HG03354 (cell line): ENCODE data around the gene SRSF3.
"Not testable (repeated sequence)": the region's sequence is repeated elsewhere in the genome, so short reads cannot be mapped to it uniquely, and the experiment has no call there.

Experiments
- ATAC-seq: cut with Tn5 transposase; IDR thresholded peaks from one replicate; pipeline ENCODE4 v1.9.1; 2021; ENCODE audit warnings: mild to moderate bottlenecking; ENCODE audit not compliant: unreplicated experiment, poor library complexity, severe bottlenecking

Gene SRSF3

GRCh38 chr6:36601818-36602217, 7.7 kb downstream of the SRSF3 start:
- ATAC-seq, result not testable (repeated sequence)

DNA sequence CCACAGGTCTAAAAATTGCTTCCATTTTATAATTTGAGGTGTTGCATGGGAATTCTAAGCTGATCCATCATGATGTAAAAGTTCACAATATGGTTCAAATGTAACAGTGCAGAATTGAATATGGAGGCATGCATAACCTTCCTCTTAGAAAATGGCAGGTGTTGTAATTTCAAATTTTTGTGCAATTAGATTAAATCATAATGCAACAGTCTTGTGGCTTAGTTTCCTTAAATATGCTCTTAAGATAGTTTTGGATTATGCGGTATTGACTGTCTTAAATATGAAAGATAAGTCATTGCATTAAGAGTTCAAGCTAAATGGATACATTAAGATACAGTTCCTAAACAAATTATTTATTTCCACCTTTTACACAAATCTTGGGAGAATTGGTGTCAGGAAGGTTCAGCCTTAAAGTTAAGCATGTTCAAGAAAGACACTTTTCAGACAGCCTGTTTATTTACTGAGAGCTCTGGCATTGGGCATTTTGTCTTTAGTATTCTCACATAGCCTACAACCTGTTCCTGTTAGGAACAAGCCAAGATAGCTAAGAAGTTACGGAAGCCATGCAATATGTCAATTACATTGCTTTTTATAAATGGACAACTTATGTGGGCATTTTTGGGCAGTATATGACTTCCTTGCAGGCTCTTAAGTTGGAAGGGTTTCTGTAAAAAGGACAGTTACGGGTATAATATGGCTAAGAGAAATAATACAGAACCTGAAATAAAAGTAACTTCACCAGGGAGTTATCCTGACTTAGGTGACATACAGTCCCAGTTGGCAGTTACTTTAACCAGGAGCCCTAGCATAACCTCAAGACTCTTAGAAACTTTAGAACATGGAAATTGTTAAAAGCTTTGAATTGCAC, 9.3 kb downstream of the SRSF3 start:
- no peak for ATAC-seq

DNA sequence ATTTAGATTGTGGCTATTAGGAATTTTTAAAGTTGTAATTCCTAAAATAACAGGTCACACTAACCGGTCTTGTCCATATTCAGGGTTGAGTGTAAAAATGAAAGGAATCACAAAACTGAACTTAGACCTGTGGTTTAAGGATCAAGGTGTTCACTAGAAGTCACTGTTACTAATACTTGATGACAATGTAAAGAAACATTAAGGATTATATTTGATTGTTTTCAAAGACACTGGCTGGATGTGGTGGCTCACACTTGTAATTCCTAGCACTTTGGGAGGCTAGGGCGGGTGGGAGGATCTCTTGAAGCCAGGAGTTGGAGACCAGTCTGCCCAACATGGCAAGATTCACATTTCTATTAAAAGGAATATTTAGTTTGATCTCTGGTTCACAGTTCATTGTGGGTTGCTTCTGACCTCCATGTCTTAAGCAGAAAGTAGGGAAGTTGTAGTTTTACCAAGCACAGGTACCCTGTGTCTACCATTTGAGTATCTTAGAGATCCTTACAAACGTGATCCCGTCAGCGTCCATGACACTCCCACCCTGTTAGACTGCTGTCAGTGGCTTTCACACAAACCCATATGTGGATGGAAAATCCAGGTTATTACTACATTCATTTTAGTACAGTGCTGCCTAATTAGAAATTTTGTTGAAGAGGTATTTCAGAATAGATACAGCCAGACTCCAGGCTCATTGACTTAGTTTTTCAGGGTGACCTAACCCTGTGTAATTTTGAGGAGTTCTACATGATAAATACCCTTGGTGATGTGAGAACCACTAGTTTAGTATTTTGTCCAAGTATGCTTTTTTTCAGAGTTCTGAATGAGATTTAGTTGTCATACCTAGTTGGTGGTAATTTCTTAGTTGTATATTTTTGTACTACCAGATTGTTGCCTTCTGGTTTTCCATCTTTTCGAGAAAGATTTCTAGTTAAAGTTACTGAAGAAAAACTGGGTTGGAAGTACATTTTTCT, 10.2 kb downstream of the SRSF3 start:
- no peak for ATAC-seq

GRCh38 chr6:36605143-36605542, 11.0 kb downstream of the SRSF3 start:
- ATAC-seq, result no peak

GRCh38 chr6:36605560-36606391, 11.6 kb downstream of the SRSF3 start:
- ATAC-seq, result no peak

DNA sequence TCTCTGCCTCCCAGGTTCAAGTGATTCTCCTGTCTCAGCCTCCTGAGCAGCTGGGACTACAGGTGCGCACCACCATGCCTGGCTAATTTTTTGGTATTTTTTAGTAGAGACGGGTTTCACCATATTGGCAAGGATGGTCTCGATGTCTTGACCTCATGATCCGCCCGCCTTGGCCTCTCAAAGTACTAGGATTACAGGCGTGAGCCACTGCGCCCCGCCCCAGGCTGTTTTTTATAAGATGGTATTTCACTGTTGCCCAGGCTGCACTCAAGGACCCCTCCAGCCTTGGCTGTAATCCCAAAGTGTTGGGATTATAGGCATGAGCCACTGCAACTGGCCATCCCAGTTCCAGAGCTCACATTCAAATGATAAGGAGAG, 13.1 kb downstream of the SRSF3 start:
- not testable (repeated sequence) for ATAC-seq

- no peak for ATAC-seq
Measured at GRCh38 chr6:36607683-36608386, 13.7 kb downstream of the SRSF3 start.

- no peak for ATAC-seq
Measured at GRCh38 chr6:36608788-36609563, 14.8 kb downstream of the SRSF3 start.

DNA sequence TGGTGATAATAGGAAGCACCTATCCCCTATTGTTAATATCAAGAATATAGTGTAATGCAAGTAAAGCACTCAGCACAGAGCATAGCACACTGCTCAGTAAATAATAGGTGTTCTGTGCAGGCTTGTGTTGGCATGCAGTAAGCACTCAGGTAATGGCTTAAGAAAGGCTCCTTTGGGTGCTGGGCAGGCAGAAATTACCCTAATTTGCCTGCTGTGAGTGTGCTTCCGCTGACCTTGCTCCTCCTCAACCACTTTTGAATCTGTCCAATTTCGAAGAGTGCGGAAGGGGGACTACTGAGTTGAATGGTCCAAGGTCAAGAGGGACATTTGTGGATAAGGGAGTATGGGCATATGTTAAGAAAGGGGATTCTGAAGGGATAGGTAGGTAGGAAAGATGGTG, 15.4 kb downstream of the SRSF3 start:
- no peak for ATAC-seq

GRCh38 chr6:36610041-36610955, 16.1 kb downstream of the SRSF3 start:
- ATAC-seq, result no peak

GRCh38 chr6:36610956-36611336, 16.8 kb downstream of the SRSF3 start:
- ATAC-seq, result no peak

DNA sequence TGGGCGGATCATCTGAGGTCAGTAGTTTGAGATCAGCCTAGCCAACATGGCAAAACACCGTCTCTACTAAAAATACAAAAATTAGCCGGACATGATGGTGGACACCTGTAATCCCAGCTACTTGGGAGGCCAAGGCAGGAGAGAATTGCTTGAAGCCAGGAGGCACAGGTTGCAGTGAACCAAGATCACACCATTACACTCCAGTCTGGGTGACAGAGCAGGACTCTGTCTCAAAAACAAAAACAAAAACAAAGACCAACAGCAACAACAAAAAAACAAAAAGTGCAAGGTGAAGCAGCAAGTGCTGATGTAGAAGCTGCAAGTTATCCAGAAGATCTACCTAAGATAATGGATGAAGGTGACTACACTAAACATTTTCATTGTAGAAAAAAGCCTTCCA, 17.5 kb downstream of the SRSF3 start:
- ATAC-seq, result not testable (repeated sequence)

- ATAC-seq, result no peak
Measured at GRCh38 chr6:36612101-36612625, 18.0 kb downstream of the SRSF3 start.

GRCh38 chr6:36613200-36613995, 19.2 kb downstream of the SRSF3 start:
- ATAC-seq, result no peak

DNA sequence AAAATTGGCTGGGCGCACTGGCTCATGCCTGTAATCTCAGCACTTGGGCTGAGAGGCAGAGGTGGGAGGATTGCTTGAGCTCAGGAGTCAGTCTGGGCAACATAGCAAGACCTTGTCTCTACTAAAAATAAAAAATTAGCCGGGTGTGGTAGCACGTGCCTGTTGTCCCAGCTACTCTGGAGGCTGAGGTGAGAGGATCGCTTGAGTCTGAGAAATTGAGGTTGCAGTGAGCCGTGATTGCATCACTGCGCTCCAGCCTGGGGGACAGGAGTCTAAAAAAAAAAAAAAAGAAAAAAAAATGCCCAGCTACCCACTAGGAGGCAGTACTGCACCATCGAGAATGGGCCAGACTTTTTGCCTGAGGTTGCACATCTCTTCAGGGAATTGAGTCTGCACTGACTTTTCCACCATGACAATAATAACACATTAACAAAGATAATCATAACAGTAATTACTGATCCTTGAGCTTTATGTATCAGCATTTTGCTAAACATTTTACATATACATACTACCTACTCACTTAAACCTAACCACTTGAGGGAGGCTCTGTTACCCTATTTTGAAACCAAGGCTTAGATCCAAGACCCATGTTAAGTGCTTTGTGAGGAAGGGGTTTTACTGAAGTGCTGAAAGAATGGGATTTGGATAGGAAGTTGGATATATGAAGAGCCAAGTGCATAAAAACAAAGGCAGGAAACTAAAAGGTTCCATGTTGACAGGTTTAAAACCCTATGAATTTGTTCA, 21.0 kb downstream of the SRSF3 start:
- ATAC-seq, result no peak
